K562 (cell line): ENCODE results near the gene EVI5. TPM values are rescaled to one million over a fixed set of nuclear protein-coding genes. Genes with fewer than 3 reads are reported as not detected.

Source experiments
- ATAC-seq: fragments of 200-7000 bp; cut with Tn5 transposase; 3 replicates; pipeline ENCODE4 v1.9.1; 2020; ENCODE audit warnings: moderate library complexity
- BruUV-seq: library from RNA; stranded (reverse); fragments of 400-500 nt; replicated peaks from 2 replicates; lab custom pipeline; 2021; lab: Mats Ljungman, UMichigan
- CTCF ChIA-PET: fragments of 300-600 bp; formaldehyde crosslinking; extraction: SDS; loops from one replicate; lab custom pipeline; 2021; ENCODE audit warnings: low intra/inter-chr PET ratio; lab: Yijun Ruan, JAX
- POLR2A ChIA-PET: fragments of 300-600, 350-650 bp; sonication (Branson Sonifier 250); formaldehyde crosslinking; extraction: SDS; loops from one replicate; lab custom pipeline; 2021; ENCODE audit warnings: antibody characterized with exemption, inconsistent platforms; lab: Yijun Ruan, JAX
- DNase-seq, 4 experiments: peaks; one replicate each; pipeline versions ENCODE4 v3.0.0 to v3.0.0-alpha.2; 2011 to 2018; ENCODE audit warnings: low spot score in 3 of 4, mixed read lengths in 3 of 4; ENCODE audit errors: extremely low read depth in 1 of 4
- FAIRE-seq: peaks from 2 replicates; lab custom pipeline; 2011; peaks lifted over from hg19 to GRCh38; lab: Jason Lieb, UNC
- H2AFZ ChIP-seq: 2 replicates; pipeline ENCODE4 v1.6.0; 2011; ENCODE audit warnings: low read depth, low read length, control low read depth, inconsistent platforms
- H3K27ac ChIP-seq: fragments of 200-600 bp; 3 replicates; pipeline ENCODE4 v1.8.0; 2011; ENCODE audit warnings: low read depth, mild to moderate bottlenecking, control low read depth, inconsistent platforms, low read length, moderate library complexity, mixed read lengths; ENCODE audit errors: extremely low read depth
- H3K27me3 ChIP-seq, 2 experiments: fragments of 300-600 bp in 1 of 2; 2 replicates in 1 of 2; 3 replicates in 1 of 2; pipeline versions ENCODE4 v1.6.0 to v1.8.0; 2011; ENCODE audit warnings: inconsistent platforms in 2 of 2, low read length in 2 of 2, mild to moderate bottlenecking in 1 of 2, mixed read lengths in 1 of 2, moderate library complexity in 1 of 2; ENCODE audit not compliant: control insufficient read depth in 2 of 2, insufficient read depth in 2 of 2
- H3K36me3 ChIP-seq: fragments of 300-600 bp; 3 replicates; pipeline ENCODE4 v1.8.0; 2011; ENCODE audit warnings: mild to moderate bottlenecking, low read length, inconsistent platforms; ENCODE audit not compliant: control insufficient read depth, insufficient read depth
- H3K4me1 ChIP-seq, 2 experiments: fragments of 200-600 bp in 1 of 2; replicated peaks in 1 of 2; 2 replicates in 1 of 2; 3 replicates in 1 of 2; pipeline versions ENCODE4 v1.5.1 to v1.8.0; 2011; ENCODE audit warnings: inconsistent platforms in 2 of 2, low read length in 2 of 2, mild to moderate bottlenecking in 1 of 2, mixed read lengths in 1 of 2, moderate library complexity in 1 of 2; ENCODE audit not compliant: control insufficient read depth in 2 of 2, insufficient read depth in 2 of 2
- H3K4me2 ChIP-seq: 2 replicates; pipeline ENCODE4 v1.6.1; 2011; ENCODE audit warnings: low read length, control low read depth, inconsistent platforms, mixed read lengths; ENCODE audit not compliant: insufficient read depth
- H3K4me3 ChIP-seq: fragments of 200-600 bp; sonication (generic), shearing (Covaris generic); 2 replicates; pipeline ENCODE4 v1.5.1; 2016; ENCODE audit warnings: control low read depth, inconsistent platforms
- H3K79me2 ChIP-seq: fragments of 200-600 bp; 3 replicates; pipeline ENCODE4 v1.8.0; 2011; ENCODE audit warnings: low read length, inconsistent platforms; ENCODE audit not compliant: control insufficient read depth, insufficient read depth
- H3K9ac ChIP-seq, 2 experiments: 2 replicates each; pipeline versions ENCODE4 v1.6.0 to v1.6.1; 2011; ENCODE audit warnings: low read depth in 2 of 2, low read length in 2 of 2, control low read depth in 1 of 2, inconsistent platforms in 1 of 2, mild to moderate bottlenecking in 1 of 2, mixed read lengths in 1 of 2; ENCODE audit not compliant: insufficient read depth in 1 of 2
- H3K9me1 ChIP-seq: one replicate; pipeline ENCODE4 v1.6.0; 2011; ENCODE audit warnings: inconsistent platforms, mild to moderate bottlenecking, low read length, moderate library complexity; ENCODE audit not compliant: control insufficient read depth, insufficient read depth
- H3K9me3 ChIP-seq: replicated peaks from 2 replicates; pipeline ENCODE4 v1.5.1; 2011; ENCODE audit warnings: low read depth, low read length, inconsistent platforms; ENCODE audit not compliant: control insufficient read depth, insufficient read depth
- H4K20me1 ChIP-seq: replicated peaks from 2 replicates; pipeline ENCODE4 v1.6.1; 2011; ENCODE audit warnings: low read length, inconsistent platforms, mixed read lengths; ENCODE audit not compliant: control insufficient read depth, insufficient read depth
- ELF4 ChIP-seq: fragments of 450-650 bp; formaldehyde crosslinking; IDR thresholded peaks from 2 replicates; pipeline ENCODE4 v1.4.0; 2022; ENCODE audit warnings: missing genetic modification characterization
- ERF ChIP-seq: fragments of 450-650 bp; formaldehyde crosslinking; IDR thresholded peaks from 2 replicates; pipeline ENCODE4 v1.4.0; 2020; ENCODE audit warnings: mild to moderate bottlenecking, mixed read lengths
- FIP1L1 ChIP-seq: fragments of 200-400 bp; formaldehyde crosslinking; IDR thresholded peaks from 2 replicates; pipeline ENCODE4 v1.6.1; 2018; ENCODE audit warnings: mild to moderate bottlenecking, low read depth, low read length; ENCODE audit not compliant: poor library complexity, severe bottlenecking
- GABPB1 ChIP-seq: sonication (generic); formaldehyde crosslinking; IDR thresholded peaks from 2 replicates; pipeline ENCODE4 v1.8.0; 2022; ENCODE audit warnings: mild to moderate bottlenecking, missing genetic modification reagents
- HMBOX1 ChIP-seq: sonication (generic); IDR thresholded peaks from 2 replicates; pipeline ENCODE4 v1.6.1; 2016
- KAT8 ChIP-seq: fragments of 450-650 bp; IDR thresholded peaks from 2 replicates; pipeline ENCODE4 v1.6.1; 2016; ENCODE audit warnings: low read depth, mild to moderate bottlenecking
- KLF16 ChIP-seq: IDR thresholded peaks from 2 replicates; pipeline ENCODE4 v1.6.1; 2016; ENCODE audit warnings: antibody characterized with exemption
- LEF1 ChIP-seq: fragments of 450-650 bp; IDR thresholded peaks from 2 replicates; pipeline ENCODE4 v1.6.1; 2016; ENCODE audit warnings: mild to moderate bottlenecking
- MEIS2 ChIP-seq: fragments of 450-650 bp; IDR thresholded peaks from 2 replicates; pipeline ENCODE4 v1.6.1; 2014; ENCODE audit warnings: mild to moderate bottlenecking; ENCODE audit not compliant: partially characterized antibody
- PTRF ChIP-seq: fragments of 450-650 bp; IDR thresholded peaks from 2 replicates; pipeline ENCODE4 v1.6.1; 2016; ENCODE audit warnings: mild to moderate bottlenecking, missing genetic modification characterization, missing compliant biosample characterization
- ZBTB1 ChIP-seq: sonication (generic); formaldehyde crosslinking; IDR thresholded peaks from 2 replicates; pipeline ENCODE4 v1.8.1; 2023; ENCODE audit warnings: missing genetic modification reagents, low read depth, mild to moderate bottlenecking, borderline replicate concordance
- ZBTB26 ChIP-seq: fragments of 450-650 bp; formaldehyde crosslinking; IDR thresholded peaks from 2 replicates; pipeline ENCODE4 v1.4.0; 2022; ENCODE audit warnings: missing genetic modification characterization
- ZBTB34 ChIP-seq: fragments of 250-450 bp; sonication (Bioruptor Pico); IDR thresholded peaks from 2 replicates; pipeline ENCODE4 v1.8.0; 2021; ENCODE audit warnings: mild to moderate bottlenecking, moderate library complexity
- ZNF408 ChIP-seq: fragments of 250-450 bp; sonication (Bioruptor Pico); IDR thresholded peaks from 2 replicates; pipeline ENCODE4 v1.4.0; 2020; ENCODE audit warnings: low read depth, mild to moderate bottlenecking, moderate library complexity
- WGBS: fragments of 100-300 bp; shearing (Covaris generic); methylation state at CpG from one replicate; pipeline ENCODE4 v1.1.6; 2016; ENCODE audit warnings: low coverage, mixed read lengths; ENCODE audit not compliant: insufficient coverage; ENCODE audit errors: missing lambda C conversion rate; 5-methylcytosine and 5-hydroxymethylcytosine counted together
- in situ Hi-C: fragments of 300-500 bp; cut with MboI; formaldehyde crosslinking; loops from 4 replicates; pipeline ENCODE4 v1.15.0; 2018; ENCODE audit warnings: inconsistent platforms, mixed read lengths
- intact Hi-C: fragments of 100-400 bp; cut with micrococcal nuclease; formaldehyde crosslinking; loops from 2 replicates; pipeline ENCODE4 v1.14.2; 2022
- polyA plus RNA-seq, 8 experiments: library from polyadenylated mRNA; depleted of rRNA in 4 of 8; stranded (reverse) in 5 of 8; unstranded in 3 of 8; fragments of >200 nt; fragmentation: Nextera tagmentation in 2 of 8; fragmentation: Illumina TruSeq in 1 of 8; extraction: Ambion mirVana in 2 of 8; extraction: Trizol in 1 of 8; gene quantifications; 2 replicates each; pipeline versions ENCODE4 v1.2.1 to v1.2.3, GENCODE V29; 2011 to 2014; ENCODE audit warnings: inconsistent platforms in 1 of 8, missing spikeins in 1 of 8
- total RNA-seq, 7 experiments: library from RNA; depleted of rRNA in 6 of 7; stranded (reverse); fragments of >200 nt in 6 of 7; fragmentation: Illumina TruSeq in 2 of 7; extraction: Trizol in 2 of 7; gene quantifications; 2 replicates each; pipeline versions ENCODE4 v1.2.1 to v1.2.3, GENCODE V29; 2011 to 2021; ENCODE audit warnings: low replicate concordance in 1 of 7
- TF ChIP-seq, protein P1 (sequence below): sonication (generic); formaldehyde crosslinking; IDR thresholded peaks from 2 replicates; pipeline ENCODE4 v1.8.1; 2022; ENCODE audit warnings: missing genetic modification reagents
- TF ChIP-seq, protein P2 (sequence below): fragments of 450-650 bp; IDR thresholded peaks from 2 replicates; pipeline ENCODE4 v1.6.1; 2016; ENCODE audit warnings: borderline replicate concordance

Gene EVI5
- total and polyA plus RNA-seq, 9 of the 15 experiments (the other 6 are each of a cell fraction or from before 2014, with no cell fraction given): 1.7 to 50.1 (median 13.7) TPM

DNA sequence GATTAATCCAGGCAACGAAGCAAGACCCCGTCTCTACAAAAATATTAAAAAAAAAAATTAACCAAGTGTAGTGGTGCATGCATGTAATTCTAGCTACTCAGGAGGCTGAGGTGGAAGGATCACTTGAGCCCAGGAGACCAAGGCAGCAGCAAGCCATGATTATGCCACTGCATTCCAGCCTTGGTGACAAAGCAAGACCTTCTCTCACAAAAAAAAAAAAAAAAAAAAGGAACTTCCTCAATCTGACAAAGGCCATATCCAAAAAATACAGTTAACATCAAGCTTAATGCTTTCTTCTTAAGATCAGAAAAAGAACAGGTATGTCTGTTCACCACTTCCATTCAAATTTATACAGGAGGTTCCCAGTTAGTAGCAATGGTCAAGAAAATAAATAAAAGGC lies 54.4 kb downstream of the EVI5 start:
- in situ Hi-C loops: no loop called here
- H3K9me3 ChIP-seq: no peaks in the 10 kb centered on the region
- WGBS: 96% methylated on average over 2 of the region's 2 CpGs
- H3K4me3 ChIP-seq: no peak overlapping the region
- H3K9ac ChIP-seq: no peak overlapping the region
- intact Hi-C loops: no loop called here
- no peaks in the 10 kb centered on the region for H3K4me1 ChIP-seq
- ChIA-PET CTCF (no interaction called here), POLR2A (interaction anchor here (0.6 kb wide), 1 partner anchor 15 kb away, joined by 3 read pairs; no protein-coding TSS in a partner anchor)
- H3K36me3 ChIP-seq: peaks cover 20% of the 10 kb centered on the region; the same call in 2 of the 3 replicates
- no peaks in the 10 kb centered on the region for H3K9me1 ChIP-seq
- H3K4me2 ChIP-seq: no peak overlapping the region
- no peaks in the 10 kb centered on the region for H4K20me1 ChIP-seq
- DNase-seq (no peak), ATAC-seq (no peak), FAIRE-seq (no peak)
- H2AFZ ChIP-seq: no peak overlapping the region
- no peaks in the 10 kb centered on the region for H3K27me3 ChIP-seq
- no TSS peak for BruUV-seq
- no peak overlapping the region for H3K27ac ChIP-seq
- no peaks in the 10 kb centered on the region for H3K79me2 ChIP-seq
- TF ChIP-seq HMBOX1: no peak
- TF ChIP-seq MEIS2: no peak
- no peak for TF ChIP-seq PTRF (tag)
- no peak for TF ChIP-seq ERF
- no peak for TF ChIP-seq ZNF408 (CRISPR knock-in tag)
- no peak for TF ChIP-seq GABPB1 (CRISPR knock-in tag)
- no peak for TF ChIP-seq KAT8
- no peak for TF ChIP-seq ZBTB26 (CRISPR knock-in tag)
- TF ChIP-seq, protein P1, sequence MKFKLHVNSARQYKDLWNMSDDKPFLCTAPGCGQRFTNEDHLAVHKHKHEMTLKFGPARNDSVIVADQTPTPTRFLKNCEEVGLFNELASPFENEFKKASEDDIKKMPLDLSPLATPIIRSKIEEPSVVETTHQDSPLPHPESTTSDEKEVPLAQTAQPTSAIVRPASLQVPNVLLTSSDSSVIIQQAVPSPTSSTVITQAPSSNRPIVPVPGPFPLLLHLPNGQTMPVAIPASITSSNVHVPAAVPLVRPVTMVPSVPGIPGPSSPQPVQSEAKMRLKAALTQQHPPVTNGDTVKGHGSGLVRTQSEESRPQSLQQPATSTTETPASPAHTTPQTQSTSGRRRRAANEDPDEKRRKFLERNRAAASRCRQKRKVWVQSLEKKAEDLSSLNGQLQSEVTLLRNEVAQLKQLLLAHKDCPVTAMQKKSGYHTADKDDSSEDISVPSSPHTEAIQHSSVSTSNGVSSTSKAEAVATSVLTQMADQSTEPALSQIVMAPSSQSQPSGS (CRISPR knock-in tag): no peak
- TF ChIP-seq, protein P2, sequence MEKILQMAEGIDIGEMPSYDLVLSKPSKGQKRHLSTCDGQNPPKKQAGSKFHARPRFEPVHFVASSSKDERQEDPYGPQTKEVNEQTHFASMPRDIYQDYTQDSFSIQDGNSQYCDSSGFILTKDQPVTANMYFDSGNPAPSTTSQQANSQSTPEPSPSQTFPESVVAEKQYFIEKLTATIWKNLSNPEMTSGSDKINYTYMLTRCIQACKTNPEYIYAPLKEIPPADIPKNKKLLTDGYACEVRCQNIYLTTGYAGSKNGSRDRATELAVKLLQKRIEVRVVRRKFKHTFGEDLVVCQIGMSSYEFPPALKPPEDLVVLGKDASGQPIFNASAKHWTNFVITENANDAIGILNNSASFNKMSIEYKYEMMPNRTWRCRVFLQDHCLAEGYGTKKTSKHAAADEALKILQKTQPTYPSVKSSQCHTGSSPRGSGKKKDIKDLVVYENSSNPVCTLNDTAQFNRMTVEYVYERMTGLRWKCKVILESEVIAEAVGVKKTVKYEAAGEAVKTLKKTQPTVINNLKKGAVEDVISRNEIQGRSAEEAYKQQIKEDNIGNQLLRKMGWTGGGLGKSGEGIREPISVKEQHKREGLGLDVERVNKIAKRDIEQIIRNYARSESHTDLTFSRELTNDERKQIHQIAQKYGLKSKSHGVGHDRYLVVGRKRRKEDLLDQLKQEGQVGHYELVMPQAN: no peak
- no peak for TF ChIP-seq KLF16
- no peak for TF ChIP-seq FIP1L1
- TF ChIP-seq LEF1: no peak
- TF ChIP-seq ELF4 (CRISPR knock-in tag): no peak
- TF ChIP-seq ZBTB34 (CRISPR knock-in tag): no peak
- no peak for TF ChIP-seq ZBTB1 (CRISPR knock-in tag)
